ENCODE data around the gene RNFT2.
A peak's percentile ranks its signal among the peaks of the same experiment; 100 is the strongest.

RNFT2 gene

GRCh38 chr12:116737774-116738657 lies at the start of gene RNFT2, which contains the start of gene SPRING1:
Gene RNFT2, plus strand, starts transcription at chr12:116738315. Its CDS starts 2,183 bp downstream, at chr12:116740498.
Gene SPRING1, minus strand, starts transcription at chr12:116738069. Its CDS starts 169 bp downstream, at chr12:116737900.
- DNase-seq (ENCODE audit: low spot score): peak; percentile 99

- no peak for DNase-seq (ENCODE audit: low spot score)
These were observed 48.6 kb upstream of the RNFT2 start for GRCh38 chr12:116689521-116689920.

GRCh38 chr12:116689979-116690744 lies 48.0 kb upstream of the RNFT2 start:
- DNase-seq (ENCODE audit: low spot score): no peak

GRCh38 chr12:116691205-116691604 lies 46.9 kb upstream of the RNFT2 start:
- no peak for DNase-seq (ENCODE audit: low spot score)

- no peak for DNase-seq (ENCODE audit: low spot score)
These were observed 46.5 kb upstream of the RNFT2 start for GRCh38 chr12:116691636-116692035.

- DNase-seq (ENCODE audit: low spot score): no peak
These were observed 45.5 kb upstream of the RNFT2 start for GRCh38 chr12:116692605-116693004.

GRCh38 chr12:116693286-116694227 lies 44.6 kb upstream of the RNFT2 start:
- no peak for DNase-seq (ENCODE audit: low spot score)

- no peak for DNase-seq (ENCODE audit: low spot score)
These were observed 43.3 kb upstream of the RNFT2 start for GRCh38 chr12:116694653-116695463.

GRCh38 chr12:116695464-116695725 lies 42.7 kb upstream of the RNFT2 start:
- DNase-seq (ENCODE audit: low spot score): no peak

GRCh38 chr12:116697305-116697704 lies 40.8 kb upstream of the RNFT2 start:
- DNase-seq (ENCODE audit: low spot score): peak; percentile 63

- DNase-seq (ENCODE audit: low spot score): no peak
These were observed 40.4 kb upstream of the RNFT2 start for GRCh38 chr12:116697716-116698115.

GRCh38 chr12:116698116-116698515 lies 40.0 kb upstream of the RNFT2 start:
- no peak for DNase-seq (ENCODE audit: low spot score)

- DNase-seq (ENCODE audit: low spot score): no peak
These were observed 39.5 kb upstream of the RNFT2 start for GRCh38 chr12:116698554-116699075.

GRCh38 chr12:116700066-116700465 lies 38.0 kb upstream of the RNFT2 start:
- DNase-seq (ENCODE audit: low spot score): no peak

- no peak for DNase-seq (ENCODE audit: low spot score)
These were observed 36.7 kb upstream of the RNFT2 start for GRCh38 chr12:116701432-116701831.

GRCh38 chr12:116703214-116703795 lies 34.8 kb upstream of the RNFT2 start:
- DNase-seq (ENCODE audit: low spot score): peak; percentile 79

GRCh38 chr12:116707751-116708150 lies 30.4 kb upstream of the RNFT2 start:
- DNase-seq (ENCODE audit: low spot score): no peak

GRCh38 chr12:116708826-116709756 lies 29.0 kb upstream of the RNFT2 start:
- DNase-seq (ENCODE audit: low spot score): peak; percentile 85

- no peak for DNase-seq (ENCODE audit: low spot score)
These were observed 28.3 kb upstream of the RNFT2 start for GRCh38 chr12:116709768-116710167.
